Neural cell (in vitro differentiated cells): ENCODE measurements around the gene ZFP1. TPM values are rescaled to one million over a fixed set of nuclear protein-coding genes. Genes with fewer than 3 reads are reported as not detected.

ENCODE experiments used
- H2AFZ ChIP-seq: fragments of 200-600, 300-800 bp; sonication (generic), shearing (Covaris generic); 2 replicates; pipeline ENCODE4 v1.6.0; 2014; ENCODE audit warnings: low read depth, mild to moderate bottlenecking, antibody characterized with exemption, low read length, moderate library complexity
- H3F3A ChIP-seq: fragments of 200-600 bp; shearing (Covaris generic); 2 replicates; pipeline ENCODE4 v1.6.1; 2016; ENCODE audit warnings: mild to moderate bottlenecking, moderate library complexity, mixed read lengths, antibody characterized with exemption, low read length; ENCODE audit not compliant: insufficient read depth, poor library complexity, severe bottlenecking
- H3K27ac ChIP-seq: fragments of 200-600, 300-800 bp; sonication (generic), shearing (Covaris generic); 2 replicates; pipeline ENCODE4 v1.5.1; 2014; ENCODE audit warnings: mild to moderate bottlenecking, low read length, moderate library complexity
- H3K27me3 ChIP-seq: fragments of 300-800, 200-600 bp; sonication (generic), shearing (Covaris generic); 2 replicates; pipeline ENCODE4 v1.6.0; 2014; ENCODE audit warnings: mild to moderate bottlenecking, low read depth, low read length, moderate library complexity; ENCODE audit not compliant: insufficient read depth
- H3K36me3 ChIP-seq: fragments of 300-800, 200-600 bp; sonication (generic), shearing (Covaris generic); 2 replicates; pipeline ENCODE4 v1.5.1; 2014; ENCODE audit warnings: mild to moderate bottlenecking, antibody characterized with exemption, low read length, moderate library complexity; ENCODE audit not compliant: insufficient read depth
- H3K4me2 ChIP-seq: fragments of 300-800, 200-600 bp; sonication (generic), shearing (Covaris generic); 2 replicates; pipeline ENCODE4 v1.6.0; 2014; ENCODE audit warnings: mild to moderate bottlenecking, low read length
- H3K4me3 ChIP-seq: fragments of 300-800, 200-600 bp; sonication (generic), shearing (Covaris generic); 2 replicates; pipeline ENCODE4 v1.5.1; 2014; ENCODE audit warnings: mild to moderate bottlenecking, low read length, moderate library complexity
- H3K79me2 ChIP-seq: fragments of 200-600 bp; shearing (Covaris generic); replicated peaks from 2 replicates; pipeline ENCODE4 v1.6.0; 2014; ENCODE audit warnings: mild to moderate bottlenecking, low read length, moderate library complexity; ENCODE audit not compliant: insufficient read depth
- H3K9ac ChIP-seq: fragments of 300-800, 200-600 bp; sonication (generic), shearing (Covaris generic); 2 replicates; pipeline ENCODE4 v1.6.1; 2016; ENCODE audit warnings: mild to moderate bottlenecking, low read length, mixed read lengths
- H3K9me2 ChIP-seq: fragments of 200-600 bp; shearing (Covaris generic); 2 replicates; pipeline ENCODE4 v1.6.1; 2016; ENCODE audit warnings: mild to moderate bottlenecking, low read length, mixed read lengths; ENCODE audit not compliant: insufficient read depth
- H3K9me3 ChIP-seq: fragments of 200-600, 300-800 bp; sonication (generic), shearing (Covaris generic); 2 replicates; pipeline ENCODE4 v1.6.1; 2016; ENCODE audit warnings: mild to moderate bottlenecking, mixed run types, low read length, moderate library complexity, mixed read lengths
- H4K20me1 ChIP-seq: fragments of 200-600 bp; shearing (Covaris generic); 2 replicates; pipeline ENCODE4 v1.6.1; 2016; ENCODE audit warnings: mild to moderate bottlenecking, mixed run types; ENCODE audit not compliant: insufficient read depth
- EP300 ChIP-seq: fragments of 450-650 bp; conservative IDR thresholded peaks from 2 replicates; pipeline ENCODE4 v1.6.1; 2014; ENCODE audit warnings: antibody characterized with exemption, mild to moderate bottlenecking, moderate library complexity; ENCODE audit not compliant: poor library complexity, severe bottlenecking
- EZH2 ChIP-seq: fragments of 200-600, 300-800 bp; shearing (Covaris generic), sonication (generic); IDR thresholded peaks from 2 replicates; pipeline ENCODE4 v1.6.1; 2014; ENCODE audit warnings: antibody characterized with exemption, low read length, borderline replicate concordance, mild to moderate bottlenecking; ENCODE audit not compliant: insufficient read depth, poor library complexity, severe bottlenecking
- MXI1 ChIP-seq: fragments of 450-650 bp; conservative IDR thresholded peaks from 2 replicates; pipeline ENCODE4 v1.6.1; 2014; ENCODE audit warnings: antibody characterized with exemption, mild to moderate bottlenecking; ENCODE audit not compliant: poor library complexity, severe bottlenecking
- POLR2AphosphoS5 ChIP-seq: IDR thresholded peaks from 2 replicates; pipeline ENCODE4 v1.6.1; 2012
- RAD21 ChIP-seq: fragments of 450-650 bp; conservative IDR thresholded peaks from 2 replicates; pipeline ENCODE4 v1.6.1; 2014; ENCODE audit warnings: antibody characterized with exemption, mild to moderate bottlenecking, moderate library complexity
- SMC3 ChIP-seq: fragments of 450-650 bp; conservative IDR thresholded peaks from 2 replicates; pipeline ENCODE4 v1.6.1; 2014; ENCODE audit warnings: antibody characterized with exemption, mild to moderate bottlenecking, moderate library complexity; ENCODE audit not compliant: poor library complexity
- TAF1 ChIP-seq: IDR thresholded peaks from 2 replicates; pipeline ENCODE4 v1.6.1; 2012; ENCODE audit warnings: low read depth
- polyA plus RNA-seq: library from polyadenylated mRNA; depleted of rRNA; stranded (reverse); fragments of >200 nt; gene quantifications from 2 replicates; pipeline ENCODE4 v1.2.3, GENCODE V29; 2014
- TF ChIP-seq, protein P1 (sequence below): fragments of 450-650 bp; IDR thresholded peaks from 2 replicates; pipeline ENCODE4 v1.5.1; 2014; ENCODE audit warnings: antibody characterized with exemption, mild to moderate bottlenecking, moderate library complexity; ENCODE audit not compliant: poor library complexity, severe bottlenecking
- TF ChIP-seq, protein P2 (sequence below): IDR thresholded peaks from 2 replicates; pipeline ENCODE4 v1.6.1; 2012; ENCODE audit warnings: borderline replicate concordance

The ZFP1 gene
- polyA plus RNA-seq, 1 donor from 2014 or later: 47.1 TPM

DNA sequence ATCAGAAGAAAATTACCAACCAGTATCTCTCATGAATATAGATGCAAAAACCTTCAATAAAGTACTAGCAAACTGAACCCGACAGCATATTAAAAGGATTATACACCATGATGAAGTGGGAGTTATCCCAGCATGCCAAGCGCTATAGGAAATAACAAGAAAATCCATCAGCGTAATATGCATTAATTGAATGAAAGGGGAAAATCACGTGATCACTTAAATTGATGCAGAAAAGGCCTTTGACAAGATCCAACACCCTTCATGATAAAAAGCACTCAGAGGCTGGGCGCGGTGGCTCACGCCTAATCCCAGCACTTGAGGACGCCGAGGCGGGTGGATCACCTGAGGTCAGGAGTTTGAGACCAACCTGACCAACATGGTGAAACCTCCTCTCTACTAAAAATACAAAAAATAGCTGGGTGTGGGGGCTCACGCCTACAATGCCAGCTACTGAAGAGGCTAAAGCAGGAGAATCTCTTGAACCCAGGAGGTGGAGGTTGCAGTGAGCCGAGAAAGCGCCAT, 53.8 kb downstream of the ZFP1 start:
- H3K9ac ChIP-seq: no peak overlapping the region
- no peak overlapping the region for H2AFZ ChIP-seq
- no peaks in the 10 kb centered on the region for H3K27me3 ChIP-seq
- H3K4me2 ChIP-seq: no peak overlapping the region
- H3F3A ChIP-seq: no peaks in the 10 kb centered on the region
- H3K27ac ChIP-seq: no peak overlapping the region
- H3K4me3 ChIP-seq: no peak overlapping the region
- no peaks in the 10 kb centered on the region for H3K9me3 ChIP-seq
- H4K20me1 ChIP-seq: no peaks in the 10 kb centered on the region
- TF ChIP-seq TAF1 (no peak), RAD21 (no peak), EZH2 (no peak), EP300 (no peak), POLR2AphosphoS5 (no peak), MXI1 (no peak), SMC3 (no peak)
- TF ChIP-seq, protein P1, sequence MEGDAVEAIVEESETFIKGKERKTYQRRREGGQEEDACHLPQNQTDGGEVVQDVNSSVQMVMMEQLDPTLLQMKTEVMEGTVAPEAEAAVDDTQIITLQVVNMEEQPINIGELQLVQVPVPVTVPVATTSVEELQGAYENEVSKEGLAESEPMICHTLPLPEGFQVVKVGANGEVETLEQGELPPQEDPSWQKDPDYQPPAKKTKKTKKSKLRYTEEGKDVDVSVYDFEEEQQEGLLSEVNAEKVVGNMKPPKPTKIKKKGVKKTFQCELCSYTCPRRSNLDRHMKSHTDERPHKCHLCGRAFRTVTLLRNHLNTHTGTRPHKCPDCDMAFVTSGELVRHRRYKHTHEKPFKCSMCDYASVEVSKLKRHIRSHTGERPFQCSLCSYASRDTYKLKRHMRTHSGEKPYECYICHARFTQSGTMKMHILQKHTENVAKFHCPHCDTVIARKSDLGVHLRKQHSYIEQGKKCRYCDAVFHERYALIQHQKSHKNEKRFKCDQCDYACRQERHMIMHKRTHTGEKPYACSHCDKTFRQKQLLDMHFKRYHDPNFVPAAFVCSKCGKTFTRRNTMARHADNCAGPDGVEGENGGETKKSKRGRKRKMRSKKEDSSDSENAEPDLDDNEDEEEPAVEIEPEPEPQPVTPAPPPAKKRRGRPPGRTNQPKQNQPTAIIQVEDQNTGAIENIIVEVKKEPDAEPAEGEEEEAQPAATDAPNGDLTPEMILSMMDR: no peak
- TF ChIP-seq, protein P2, sequence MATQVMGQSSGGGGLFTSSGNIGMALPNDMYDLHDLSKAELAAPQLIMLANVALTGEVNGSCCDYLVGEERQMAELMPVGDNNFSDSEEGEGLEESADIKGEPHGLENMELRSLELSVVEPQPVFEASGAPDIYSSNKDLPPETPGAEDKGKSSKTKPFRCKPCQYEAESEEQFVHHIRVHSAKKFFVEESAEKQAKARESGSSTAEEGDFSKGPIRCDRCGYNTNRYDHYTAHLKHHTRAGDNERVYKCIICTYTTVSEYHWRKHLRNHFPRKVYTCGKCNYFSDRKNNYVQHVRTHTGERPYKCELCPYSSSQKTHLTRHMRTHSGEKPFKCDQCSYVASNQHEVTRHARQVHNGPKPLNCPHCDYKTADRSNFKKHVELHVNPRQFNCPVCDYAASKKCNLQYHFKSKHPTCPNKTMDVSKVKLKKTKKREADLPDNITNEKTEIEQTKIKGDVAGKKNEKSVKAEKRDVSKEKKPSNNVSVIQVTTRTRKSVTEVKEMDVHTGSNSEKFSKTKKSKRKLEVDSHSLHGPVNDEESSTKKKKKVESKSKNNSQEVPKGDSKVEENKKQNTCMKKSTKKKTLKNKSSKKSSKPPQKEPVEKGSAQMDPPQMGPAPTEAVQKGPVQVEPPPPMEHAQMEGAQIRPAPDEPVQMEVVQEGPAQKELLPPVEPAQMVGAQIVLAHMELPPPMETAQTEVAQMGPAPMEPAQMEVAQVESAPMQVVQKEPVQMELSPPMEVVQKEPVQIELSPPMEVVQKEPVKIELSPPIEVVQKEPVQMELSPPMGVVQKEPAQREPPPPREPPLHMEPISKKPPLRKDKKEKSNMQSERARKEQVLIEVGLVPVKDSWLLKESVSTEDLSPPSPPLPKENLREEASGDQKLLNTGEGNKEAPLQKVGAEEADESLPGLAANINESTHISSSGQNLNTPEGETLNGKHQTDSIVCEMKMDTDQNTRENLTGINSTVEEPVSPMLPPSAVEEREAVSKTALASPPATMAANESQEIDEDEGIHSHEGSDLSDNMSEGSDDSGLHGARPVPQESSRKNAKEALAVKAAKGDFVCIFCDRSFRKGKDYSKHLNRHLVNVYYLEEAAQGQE: no peak
- H3K36me3 ChIP-seq: no peaks in the 10 kb centered on the region
- no peaks in the 10 kb centered on the region for H3K9me2 ChIP-seq
- no peaks in the 10 kb centered on the region for H3K79me2 ChIP-seq

DNA sequence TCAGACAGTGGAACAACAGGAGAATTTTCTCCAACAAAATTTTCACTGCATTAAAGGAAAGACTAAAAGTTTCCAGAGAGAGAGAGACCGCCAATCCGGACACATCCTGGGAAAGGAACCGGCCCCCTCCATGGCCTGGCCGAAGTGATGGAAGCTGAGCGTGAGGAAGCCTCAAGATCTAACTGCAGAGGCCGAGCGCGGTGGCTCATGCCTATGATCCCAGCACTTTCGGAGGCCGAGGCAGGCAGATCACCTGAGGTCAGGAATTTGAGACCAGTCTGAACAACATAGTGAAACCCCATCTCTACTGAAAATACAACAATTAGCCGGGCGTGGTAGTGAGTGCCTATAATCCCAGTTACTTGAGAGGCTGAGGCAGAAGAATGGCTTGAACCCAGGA, 54.8 kb downstream of the ZFP1 start:
- TF ChIP-seq MXI1 (no peak), EZH2 (no peak), TAF1 (no peak), EP300 (no peak), RAD21 (no peak), SMC3 (no peak), POLR2AphosphoS5 (no peak)
- TF ChIP-seq, protein P1: no peak
- TF ChIP-seq, protein P2: no peak
- H3K27ac ChIP-seq: no peak overlapping the region
- H4K20me1 ChIP-seq: no peaks in the 10 kb centered on the region
- H3K4me3 ChIP-seq: no peak overlapping the region
- no peaks in the 10 kb centered on the region for H3K79me2 ChIP-seq
- no peak overlapping the region for H2AFZ ChIP-seq
- no peak overlapping the region for H3K4me2 ChIP-seq
- no peaks in the 10 kb centered on the region for H3K9me2 ChIP-seq
- H3K27me3 ChIP-seq: no peaks in the 10 kb centered on the region
- no peaks in the 10 kb centered on the region for H3F3A ChIP-seq
- H3K9me3 ChIP-seq: no peaks in the 10 kb centered on the region
- no peak overlapping the region for H3K9ac ChIP-seq
- no peaks in the 10 kb centered on the region for H3K36me3 ChIP-seq
